GM23338 (cell line): Measurements from ENCODE around the gene UNC13C. TPM values are rescaled to one million over a fixed set of nuclear protein-coding genes. Genes with fewer than 3 reads are reported as not detected.

ENCODE experiments used
- ATAC-seq: fragments of 200-7000 bp; cut with Tn5 transposase; 3 replicates; pipeline ENCODE4 v1.9.1; 2020
- DNase-seq: peaks from one replicate; pipeline ENCODE4 v3.0.0-alpha.2; 2015; ENCODE audit warnings: low spot score
- H2AFZ ChIP-seq: fragments of 200-600 bp; sonication (generic); 2 replicates; pipeline ENCODE4 v1.8.0; 2016; ENCODE audit warnings: antibody characterized with exemption, mild to moderate bottlenecking, moderate library complexity
- H3F3A ChIP-seq: fragments of 200-600 bp; sonication (generic); replicated peaks from 2 replicates; pipeline ENCODE4 v1.8.0; 2017; ENCODE audit warnings: antibody characterized with exemption, mixed run types, low read depth
- H3K27ac ChIP-seq: fragments of 200-600 bp; sonication (generic); 2 replicates; pipeline ENCODE4 v1.6.1; 2016; ENCODE audit warnings: low read depth
- H3K27me3 ChIP-seq: fragments of 200-600 bp; sonication (generic); 2 replicates; pipeline ENCODE4 v1.8.0; 2016; ENCODE audit warnings: mild to moderate bottlenecking, mixed run types, moderate library complexity; ENCODE audit not compliant: insufficient read depth
- H3K36me3 ChIP-seq: fragments of 200-600 bp; sonication (generic); 2 replicates; pipeline ENCODE4 v1.8.0; 2016; ENCODE audit warnings: mild to moderate bottlenecking; ENCODE audit not compliant: insufficient read depth
- H3K4me1 ChIP-seq: fragments of 200-600 bp; sonication (generic); 2 replicates; pipeline ENCODE4 v1.8.0; 2016; ENCODE audit warnings: mild to moderate bottlenecking, moderate library complexity; ENCODE audit not compliant: insufficient read depth
- H3K4me2 ChIP-seq: fragments of 200-600 bp; sonication (generic); 2 replicates; pipeline ENCODE4 v1.7.1; 2017; ENCODE audit warnings: mixed run types
- H3K4me3 ChIP-seq: fragments of 200-600 bp; sonication (generic); 2 replicates; pipeline ENCODE4 v1.6.1; 2016; ENCODE audit warnings: mixed run types
- H3K79me2 ChIP-seq: fragments of 200-600 bp; sonication (generic); replicated peaks from 2 replicates; pipeline ENCODE4 v1.8.0; 2017; ENCODE audit warnings: mild to moderate bottlenecking; ENCODE audit not compliant: insufficient read depth
- H3K9me2 ChIP-seq: fragments of 200-600 bp; sonication (generic); 2 replicates; pipeline ENCODE4 v1.8.0; 2017; ENCODE audit not compliant: insufficient read depth
- H4K20me1 ChIP-seq: fragments of 200-600 bp; sonication (generic); replicated peaks from 2 replicates; pipeline ENCODE4 v1.8.0; 2017; ENCODE audit warnings: mild to moderate bottlenecking; ENCODE audit not compliant: insufficient read depth
- H3K27ac Mint-ChIP-seq: 2 replicates; pipeline ENCODE4 v1.8.0; 2020; ENCODE audit warnings: inconsistent platforms, mild to moderate bottlenecking, moderate library complexity, mixed read lengths
- H3K27me3 Mint-ChIP-seq: 3 replicates; pipeline ENCODE4 v1.8.0; 2022; ENCODE audit warnings: low read depth, mild to moderate bottlenecking, moderate library complexity, mixed read lengths, inconsistent platforms; ENCODE audit not compliant: insufficient read depth, poor library complexity
- H3K36me3 Mint-ChIP-seq: 3 replicates; pipeline ENCODE4 v1.8.0; 2021; ENCODE audit warnings: low read depth, mild to moderate bottlenecking, inconsistent platforms, moderate library complexity, mixed read lengths
- H3K4me1 Mint-ChIP-seq: 3 replicates; pipeline ENCODE4 v1.8.0; 2020; ENCODE audit warnings: mild to moderate bottlenecking, inconsistent platforms, mixed read lengths
- H3K4me3 Mint-ChIP-seq: 3 replicates; pipeline ENCODE4 v1.8.0; 2021; ENCODE audit warnings: moderate library complexity, mild to moderate bottlenecking, inconsistent platforms, mixed read lengths
- H3K9me3 Mint-ChIP-seq: 3 replicates; pipeline ENCODE4 v1.8.0; 2020; ENCODE audit warnings: moderate library complexity, mild to moderate bottlenecking, inconsistent platforms, mixed read lengths
- CREB1 ChIP-seq: fragments of 250-450 bp; sonication (Bioruptor Pico); IDR thresholded peaks from 2 replicates; pipeline ENCODE4 v1.5.0; 2020; ENCODE audit warnings: low read depth, mild to moderate bottlenecking, moderate library complexity
- EZH2 ChIP-seq: fragments of 200-600 bp; sonication (generic); IDR thresholded peaks from one replicate; pipeline ENCODE4 v1.8.0; 2017; ENCODE audit warnings: antibody characterized with exemption, mild to moderate bottlenecking, low read depth; ENCODE audit not compliant: unreplicated experiment
- EZH2phosphoT487 ChIP-seq: fragments of 200-600 bp; sonication (generic); IDR thresholded peaks from one replicate; pipeline ENCODE4 v1.8.1; 2018; ENCODE audit warnings: antibody characterized with exemption; ENCODE audit not compliant: unreplicated experiment
- JUNB ChIP-seq: IDR thresholded peaks from one replicate; pipeline ENCODE4 v1.6.1; 2016; ENCODE audit warnings: antibody characterized with exemption; ENCODE audit not compliant: unreplicated experiment
- NANOG ChIP-seq: IDR thresholded peaks from 2 replicates; pipeline ENCODE4 v1.6.1; 2016; ENCODE audit warnings: antibody characterized with exemption, borderline replicate concordance
- POLR2AphosphoS5 ChIP-seq: IDR thresholded peaks from 2 replicates; pipeline ENCODE4 v1.6.1; 2016; ENCODE audit warnings: antibody characterized with exemption, low read depth
- STAT1 ChIP-seq: IDR thresholded peaks from one replicate; pipeline ENCODE4 v1.6.1; 2016; ENCODE audit warnings: antibody characterized with exemption; ENCODE audit not compliant: unreplicated experiment
- ZNF114 ChIP-seq: fragments of 250-450 bp; sonication (Bioruptor Pico); IDR thresholded peaks from 2 replicates; pipeline ENCODE4 v1.5.0; 2020; ENCODE audit warnings: mild to moderate bottlenecking, moderate library complexity
- ZNF331 ChIP-seq: fragments of 250-450 bp; sonication (Bioruptor Pico); IDR thresholded peaks from 2 replicates; pipeline ENCODE4 v1.5.0; 2020; ENCODE audit warnings: low read depth, mild to moderate bottlenecking, moderate library complexity
- polyA plus RNA-seq: library from polyadenylated mRNA; unstranded; fragments of >200 nt; fragmentation: Nextera tagmentation; extraction: Ambion mirVana; gene quantifications from 2 replicates; pipeline ENCODE4 v1.2.1, GENCODE V29; 2016
- total RNA-seq: library from RNA; depleted of rRNA; stranded (reverse); fragments of >200 nt; shearing (Covaris generic); gene quantifications from 2 replicates; pipeline ENCODE4 v1.2.3, GENCODE V29; 2014
- TF ChIP-seq, protein P1 (sequence below): IDR thresholded peaks from 2 replicates; pipeline ENCODE4 v1.6.1; 2016; ENCODE audit warnings: antibody characterized with exemption
- TF ChIP-seq, protein P2 (sequence below): IDR thresholded peaks from one replicate; pipeline ENCODE4 v1.6.1; 2018; ENCODE audit warnings: antibody characterized with exemption; ENCODE audit not compliant: unreplicated experiment
- TF ChIP-seq, protein P3 (sequence below): fragments of 250-450 bp; sonication (Bioruptor Pico); IDR thresholded peaks from 2 replicates; pipeline ENCODE4 v1.5.0; 2020; ENCODE audit warnings: mild to moderate bottlenecking, moderate library complexity

The UNC13C gene
- total and polyA plus RNA-seq, 2 experiments from 2014 or later, result 0.03 TPM; not detected in 1

DNA sequence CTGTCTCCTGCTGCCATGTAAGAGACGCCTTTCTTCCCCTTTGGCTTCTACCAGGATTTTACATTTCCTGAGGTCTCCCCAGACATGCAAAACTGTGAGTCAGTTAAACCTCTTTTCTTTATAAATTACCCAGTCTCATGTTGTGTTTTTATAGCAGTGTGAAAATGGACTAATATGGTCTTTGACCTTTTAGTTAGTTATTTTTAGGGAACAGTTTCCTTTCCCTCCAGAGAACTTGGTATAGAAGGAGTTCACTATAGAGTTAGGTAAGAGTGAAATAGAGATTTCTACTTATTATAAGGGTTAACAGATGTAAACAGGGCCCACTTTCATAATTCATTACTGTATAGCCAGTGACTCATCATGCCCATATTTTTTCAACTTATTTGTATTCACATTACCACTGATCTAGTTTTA is 170.9 kb downstream of the UNC13C start:
- no peaks in the 10 kb centered on the region for H4K20me1 ChIP-seq
- no peak overlapping the region for H2AFZ ChIP-seq
- no peaks in the 10 kb centered on the region for H3K27me3 Mint-ChIP-seq
- no peak overlapping the region for H3K27ac Mint-ChIP-seq
- H3K4me1 ChIP-seq, result no peaks in the 10 kb centered on the region
- no peaks in the 10 kb centered on the region for H3F3A ChIP-seq
- H3K9me3 Mint-ChIP-seq, result peaks cover 28% of the 10 kb centered on the region; the same call in 2 of the 3 replicates
- H3K36me3 Mint-ChIP-seq, result no peaks in the 10 kb centered on the region
- H3K4me2 ChIP-seq, result no peak overlapping the region
- no peak for DNase-seq
- H3K27me3 ChIP-seq, result no peaks in the 10 kb centered on the region
- no peaks in the 10 kb centered on the region for H3K9me2 ChIP-seq
- H3K4me3 ChIP-seq, result no peak overlapping the region
- peaks cover 5% of the 10 kb centered on the region; the same call in 1 of the 2 replicates for H3K36me3 ChIP-seq
- TF ChIP-seq NANOG (no peak), JUNB (no peak)
- H3K4me3 Mint-ChIP-seq, result no peak overlapping the region
- ATAC-seq, result no peak
- no peak overlapping the region for H3K27ac ChIP-seq
- no peaks in the 10 kb centered on the region for H3K4me1 Mint-ChIP-seq
- no peaks in the 10 kb centered on the region for H3K79me2 ChIP-seq

DNA sequence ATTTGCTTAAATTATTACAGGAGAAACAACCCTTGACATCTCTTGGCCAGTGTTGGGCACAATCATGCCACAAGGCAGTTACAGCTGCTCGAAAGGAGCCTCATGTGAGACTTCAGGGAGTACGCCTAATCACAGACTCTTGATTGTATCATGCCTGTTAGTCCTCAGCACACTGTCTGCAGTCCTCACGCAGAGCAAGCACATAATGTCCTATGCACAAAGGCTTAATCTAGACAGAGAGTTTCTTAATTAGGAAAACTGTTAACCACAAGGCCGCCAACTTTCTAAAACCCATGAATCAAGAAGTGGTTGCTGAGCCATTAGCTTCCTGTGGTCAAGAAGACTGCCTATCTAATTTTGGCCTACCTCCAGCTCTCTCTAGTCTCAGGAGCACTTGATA is 172.0 kb downstream of the UNC13C start:
- no peak for DNase-seq
- H3K27me3 ChIP-seq, result no peaks in the 10 kb centered on the region
- no peak overlapping the region for H3K27ac Mint-ChIP-seq
- H3K79me2 ChIP-seq, result no peaks in the 10 kb centered on the region
- peaks cover 5% of the 10 kb centered on the region; the same call in 1 of the 2 replicates for H3K36me3 ChIP-seq
- ATAC-seq, result no peak
- H3K27ac ChIP-seq, result no peak overlapping the region
- no peak overlapping the region for H2AFZ ChIP-seq
- H3F3A ChIP-seq, result no peaks in the 10 kb centered on the region
- H3K27me3 Mint-ChIP-seq, result no peaks in the 10 kb centered on the region
- H4K20me1 ChIP-seq, result no peaks in the 10 kb centered on the region
- H3K9me2 ChIP-seq, result no peaks in the 10 kb centered on the region
- H3K36me3 Mint-ChIP-seq, result no peaks in the 10 kb centered on the region
- H3K4me2 ChIP-seq, result no peak overlapping the region
- no peak overlapping the region for H3K4me3 ChIP-seq
- H3K4me3 Mint-ChIP-seq, result no peak overlapping the region
- H3K4me1 Mint-ChIP-seq, result no peaks in the 10 kb centered on the region
- H3K4me1 ChIP-seq, result no peaks in the 10 kb centered on the region
- H3K9me3 Mint-ChIP-seq, result peaks cover 31% of the 10 kb centered on the region; the same call in 2 of the 3 replicates
- no peak for TF ChIP-seq JUNB
- TF ChIP-seq POLR2AphosphoS5, result no peak
- TF ChIP-seq, protein P1, sequence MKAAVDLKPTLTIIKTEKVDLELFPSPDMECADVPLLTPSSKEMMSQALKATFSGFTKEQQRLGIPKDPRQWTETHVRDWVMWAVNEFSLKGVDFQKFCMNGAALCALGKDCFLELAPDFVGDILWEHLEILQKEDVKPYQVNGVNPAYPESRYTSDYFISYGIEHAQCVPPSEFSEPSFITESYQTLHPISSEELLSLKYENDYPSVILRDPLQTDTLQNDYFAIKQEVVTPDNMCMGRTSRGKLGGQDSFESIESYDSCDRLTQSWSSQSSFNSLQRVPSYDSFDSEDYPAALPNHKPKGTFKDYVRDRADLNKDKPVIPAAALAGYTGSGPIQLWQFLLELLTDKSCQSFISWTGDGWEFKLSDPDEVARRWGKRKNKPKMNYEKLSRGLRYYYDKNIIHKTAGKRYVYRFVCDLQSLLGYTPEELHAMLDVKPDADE, result no peak
- TF ChIP-seq, protein P2, sequence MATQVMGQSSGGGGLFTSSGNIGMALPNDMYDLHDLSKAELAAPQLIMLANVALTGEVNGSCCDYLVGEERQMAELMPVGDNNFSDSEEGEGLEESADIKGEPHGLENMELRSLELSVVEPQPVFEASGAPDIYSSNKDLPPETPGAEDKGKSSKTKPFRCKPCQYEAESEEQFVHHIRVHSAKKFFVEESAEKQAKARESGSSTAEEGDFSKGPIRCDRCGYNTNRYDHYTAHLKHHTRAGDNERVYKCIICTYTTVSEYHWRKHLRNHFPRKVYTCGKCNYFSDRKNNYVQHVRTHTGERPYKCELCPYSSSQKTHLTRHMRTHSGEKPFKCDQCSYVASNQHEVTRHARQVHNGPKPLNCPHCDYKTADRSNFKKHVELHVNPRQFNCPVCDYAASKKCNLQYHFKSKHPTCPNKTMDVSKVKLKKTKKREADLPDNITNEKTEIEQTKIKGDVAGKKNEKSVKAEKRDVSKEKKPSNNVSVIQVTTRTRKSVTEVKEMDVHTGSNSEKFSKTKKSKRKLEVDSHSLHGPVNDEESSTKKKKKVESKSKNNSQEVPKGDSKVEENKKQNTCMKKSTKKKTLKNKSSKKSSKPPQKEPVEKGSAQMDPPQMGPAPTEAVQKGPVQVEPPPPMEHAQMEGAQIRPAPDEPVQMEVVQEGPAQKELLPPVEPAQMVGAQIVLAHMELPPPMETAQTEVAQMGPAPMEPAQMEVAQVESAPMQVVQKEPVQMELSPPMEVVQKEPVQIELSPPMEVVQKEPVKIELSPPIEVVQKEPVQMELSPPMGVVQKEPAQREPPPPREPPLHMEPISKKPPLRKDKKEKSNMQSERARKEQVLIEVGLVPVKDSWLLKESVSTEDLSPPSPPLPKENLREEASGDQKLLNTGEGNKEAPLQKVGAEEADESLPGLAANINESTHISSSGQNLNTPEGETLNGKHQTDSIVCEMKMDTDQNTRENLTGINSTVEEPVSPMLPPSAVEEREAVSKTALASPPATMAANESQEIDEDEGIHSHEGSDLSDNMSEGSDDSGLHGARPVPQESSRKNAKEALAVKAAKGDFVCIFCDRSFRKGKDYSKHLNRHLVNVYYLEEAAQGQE, result no peak
- TF ChIP-seq EZH2, result no peak
- TF ChIP-seq ZNF114, result no peak
- no peak for TF ChIP-seq EZH2phosphoT487
- no peak for TF ChIP-seq CREB1 (CRISPR knock-in tag)
- no peak for TF ChIP-seq ZNF331
- TF ChIP-seq, protein P3, sequence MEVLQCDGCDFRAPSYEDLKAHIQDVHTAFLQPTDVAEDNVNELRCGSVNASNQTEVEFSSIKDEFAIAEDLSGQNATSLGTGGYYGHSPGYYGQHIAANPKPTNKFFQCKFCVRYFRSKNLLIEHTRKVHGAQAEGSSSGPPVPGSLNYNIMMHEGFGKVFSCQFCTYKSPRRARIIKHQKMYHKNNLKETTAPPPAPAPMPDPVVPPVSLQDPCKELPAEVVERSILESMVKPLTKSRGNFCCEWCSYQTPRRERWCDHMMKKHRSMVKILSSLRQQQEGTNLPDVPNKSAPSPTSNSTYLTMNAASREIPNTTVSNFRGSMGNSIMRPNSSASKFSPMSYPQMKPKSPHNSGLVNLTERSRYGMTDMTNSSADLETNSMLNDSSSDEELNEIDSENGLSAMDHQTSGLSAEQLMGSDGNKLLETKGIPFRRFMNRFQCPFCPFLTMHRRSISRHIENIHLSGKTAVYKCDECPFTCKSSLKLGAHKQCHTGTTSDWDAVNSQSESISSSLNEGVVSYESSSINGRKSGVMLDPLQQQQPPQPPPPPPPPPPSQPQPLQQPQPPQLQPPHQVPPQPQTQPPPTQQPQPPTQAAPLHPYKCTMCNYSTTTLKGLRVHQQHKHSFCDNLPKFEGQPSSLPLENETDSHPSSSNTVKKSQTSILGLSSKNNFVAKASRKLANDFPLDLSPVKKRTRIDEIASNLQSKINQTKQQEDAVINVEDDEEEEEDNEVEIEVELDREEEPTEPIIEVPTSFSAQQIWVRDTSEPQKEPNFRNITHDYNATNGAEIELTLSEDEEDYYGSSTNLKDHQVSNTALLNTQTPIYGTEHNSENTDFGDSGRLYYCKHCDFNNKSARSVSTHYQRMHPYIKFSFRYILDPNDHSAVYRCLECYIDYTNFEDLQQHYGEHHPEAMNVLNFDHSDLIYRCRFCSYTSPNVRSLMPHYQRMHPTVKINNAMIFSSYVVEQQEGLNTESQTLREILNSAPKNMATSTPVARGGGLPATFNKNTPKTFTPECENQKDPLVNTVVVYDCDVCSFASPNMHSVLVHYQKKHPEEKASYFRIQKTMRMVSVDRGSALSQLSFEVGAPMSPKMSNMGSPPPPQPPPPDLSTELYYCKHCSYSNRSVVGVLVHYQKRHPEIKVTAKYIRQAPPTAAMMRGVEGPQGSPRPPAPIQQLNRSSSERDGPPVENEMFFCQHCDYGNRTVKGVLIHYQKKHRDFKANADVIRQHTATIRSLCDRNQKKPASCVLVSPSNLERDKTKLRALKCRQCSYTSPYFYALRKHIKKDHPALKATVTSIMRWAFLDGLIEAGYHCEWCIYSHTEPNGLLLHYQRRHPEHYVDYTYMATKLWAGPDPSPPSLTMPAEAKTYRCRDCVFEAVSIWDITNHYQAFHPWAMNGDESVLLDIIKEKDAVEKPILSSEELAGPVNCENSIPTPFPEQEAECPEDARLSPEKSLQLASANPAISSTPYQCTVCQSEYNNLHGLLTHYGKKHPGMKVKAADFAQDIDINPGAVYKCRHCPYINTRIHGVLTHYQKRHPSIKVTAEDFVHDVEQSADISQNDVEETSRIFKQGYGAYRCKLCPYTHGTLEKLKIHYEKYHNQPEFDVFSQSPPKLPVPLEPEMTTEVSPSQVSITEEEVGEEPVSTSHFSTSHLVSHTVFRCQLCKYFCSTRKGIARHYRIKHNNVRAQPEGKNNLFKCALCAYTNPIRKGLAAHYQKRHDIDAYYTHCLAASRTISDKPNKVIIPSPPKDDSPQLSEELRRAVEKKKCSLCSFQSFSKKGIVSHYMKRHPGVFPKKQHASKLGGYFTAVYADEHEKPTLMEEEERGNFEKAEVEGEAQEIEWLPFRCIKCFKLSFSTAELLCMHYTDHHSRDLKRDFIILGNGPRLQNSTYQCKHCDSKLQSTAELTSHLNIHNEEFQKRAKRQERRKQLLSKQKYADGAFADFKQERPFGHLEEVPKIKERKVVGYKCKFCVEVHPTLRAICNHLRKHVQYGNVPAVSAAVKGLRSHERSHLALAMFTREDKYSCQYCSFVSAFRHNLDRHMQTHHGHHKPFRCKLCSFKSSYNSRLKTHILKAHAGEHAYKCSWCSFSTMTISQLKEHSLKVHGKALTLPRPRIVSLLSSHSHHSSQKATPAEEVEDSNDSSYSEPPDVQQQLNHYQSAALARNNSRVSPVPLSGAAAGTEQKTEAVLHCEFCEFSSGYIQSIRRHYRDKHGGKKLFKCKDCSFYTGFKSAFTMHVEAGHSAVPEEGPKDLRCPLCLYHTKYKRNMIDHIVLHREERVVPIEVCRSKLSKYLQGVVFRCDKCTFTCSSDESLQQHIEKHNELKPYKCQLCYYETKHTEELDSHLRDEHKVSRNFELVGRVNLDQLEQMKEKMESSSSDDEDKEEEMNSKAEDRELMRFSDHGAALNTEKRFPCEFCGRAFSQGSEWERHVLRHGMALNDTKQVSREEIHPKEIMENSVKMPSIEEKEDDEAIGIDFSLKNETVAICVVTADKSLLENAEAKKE (CRISPR knock-in tag), result no peak
- TF ChIP-seq NANOG, result no peak
- TF ChIP-seq STAT1, result no peak
